Parathyroid adenoma (tissue), 2 donors: ENCODE data around the gene PACS2.

Experiments used
- H2AFZ ChIP-seq: fragments of 300-600 bp; sonication (generic); one replicate; pipeline ENCODE4 v1.7.0; 2017; ENCODE audit warnings: antibody characterized with exemption, mild to moderate bottlenecking
- H3K27ac ChIP-seq: fragments of 300-600 bp; sonication (generic); one replicate; pipeline ENCODE4 v1.7.0; 2017
- H3K27me3 ChIP-seq: fragments of 300-600 bp; sonication (generic); one replicate; pipeline ENCODE4 v1.7.0; 2017; ENCODE audit warnings: low read length; ENCODE audit not compliant: control insufficient read depth, insufficient read depth
- H3K36me3 ChIP-seq: fragments of 300-600 bp; sonication (generic); one replicate; pipeline ENCODE4 v1.7.0; 2017; ENCODE audit warnings: low read length; ENCODE audit not compliant: control insufficient read depth, insufficient read depth
- H3K4me1 ChIP-seq: fragments of 300-600 bp; sonication (generic); one replicate; pipeline ENCODE4 v1.7.0; 2017; ENCODE audit warnings: control low read depth
- H3K4me2 ChIP-seq: fragments of 300-600 bp; sonication (generic); one replicate; pipeline ENCODE4 v1.7.0; 2017; ENCODE audit warnings: low read length
- H3K4me3 ChIP-seq: fragments of 300-600 bp; sonication (generic); one replicate; pipeline ENCODE4 v1.7.0; 2017; ENCODE audit warnings: low read depth, low read length
- H3K79me2 ChIP-seq: fragments of 300-600 bp; sonication (generic); one replicate; pipeline ENCODE4 v1.7.0; 2017; ENCODE audit warnings: control low read depth
- H3K9ac ChIP-seq: fragments of 300-600 bp; sonication (generic); one replicate; pipeline ENCODE4 v1.7.0; 2017; ENCODE audit warnings: mild to moderate bottlenecking
- H3K9me3 ChIP-seq: fragments of 300-600 bp; sonication (generic); one replicate; pipeline ENCODE4 v1.7.0; 2017; ENCODE audit warnings: low read length; ENCODE audit not compliant: control insufficient read depth
- CTCF ChIP-seq: fragments of 300-600 bp; sonication (generic); IDR thresholded peaks from one replicate; pipeline ENCODE4 v1.7.0; 2017; ENCODE audit warnings: antibody characterized with exemption, mild to moderate bottlenecking
- donor health status: primary hyperparathyroidism.

PACS2 gene

GRCh38 chr14:105445901-105446845, 131.6 kb downstream of the PACS2 start:
- Histone ChIP-seq H3K4me2 (no peak overlapping the region), H3K36me3 (no peaks in the 10 kb centered on the region), H3K9ac (no peak overlapping the region), H3K27me3 (no peaks in the 10 kb centered on the region), H3K27ac (no peak overlapping the region), H2AFZ (no peak overlapping the region), H3K4me1 (no peaks in the 10 kb centered on the region), H3K4me3 (no peak overlapping the region), H3K9me3 (no peaks in the 10 kb centered on the region), H3K79me2 (peaks cover 21% of the 10 kb centered on the region)
- TF ChIP-seq CTCF = no peak

GRCh38 chr14:105446971-105447370, 132.4 kb downstream of the PACS2 start:
- Histone ChIP-seq H3K4me3 (no peak overlapping the region), H3K9ac (no peak overlapping the region), H3K27ac (no peak overlapping the region), H3K79me2 (peaks cover 21% of the 10 kb centered on the region), H3K4me1 (no peaks in the 10 kb centered on the region), H3K27me3 (no peaks in the 10 kb centered on the region), H2AFZ (no peak overlapping the region), H3K4me2 (no peak overlapping the region), H3K36me3 (no peaks in the 10 kb centered on the region), H3K9me3 (no peaks in the 10 kb centered on the region)
- TF ChIP-seq CTCF = no peak
